ENCODE measurements around the gene EDIL3. TPM values are rescaled to one million over a fixed set of nuclear protein-coding genes. Genes with fewer than 3 reads are reported as not detected.

EDIL3 gene
- total and polyA plus RNA-seq, 2 of the 8 experiments (the other 6 are each of a cell fraction or from before 2014, with no cell fraction given): 14.7 to 47.2 TPM

DNA sequence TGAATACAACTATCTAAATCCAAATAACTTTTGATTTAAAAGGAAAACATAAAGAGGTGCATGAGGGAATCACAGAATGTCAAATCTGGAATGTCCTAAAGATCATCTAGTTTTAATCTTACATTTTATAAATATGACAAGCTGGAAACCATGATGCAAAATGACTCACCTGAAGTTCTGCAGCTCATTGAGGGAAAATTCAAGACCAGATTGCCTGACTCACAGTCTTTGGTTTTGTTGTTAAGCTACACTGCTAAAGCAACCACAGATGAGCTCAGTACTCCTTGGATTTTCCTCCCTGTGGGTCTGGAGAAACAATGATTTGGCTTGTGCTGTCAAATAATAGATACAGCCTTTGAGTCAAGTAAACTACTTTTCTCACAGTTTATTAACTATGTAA lies 19.1 kb upstream of the EDIL3 start:
- Histone ChIP-seq H3K36me3 (ENCODE audit: control insufficient read depth in 2 of 4, insufficient read depth in 4 of 4, low read length in 3 of 4) (no peaks in the 10 kb centered on the region), H3K9me3 (ENCODE audit: insufficient read depth in 2 of 2, low read depth in 1 of 2, low read length in 1 of 2) (no peaks in the 10 kb centered on the region), H4K5ac (ENCODE audit: insufficient read length, low read depth, low read length) (no peak overlapping the region), H3K27me3 (replicated peaks in 1 of 4; ENCODE audit: control insufficient read depth in 3 of 4, extremely low read depth in 1 of 4, insufficient read depth in 3 of 4, low read length in 3 of 4) (no peaks in the 10 kb centered on the region), H2AK5ac (ENCODE audit: low read depth, low read length) (no peak overlapping the region), H2BK120ac (replicated peaks; ENCODE audit: low read depth, low read length) (no peak overlapping the region), H2BK20ac (ENCODE audit: low read length) (no peak overlapping the region), H3K18ac (ENCODE audit: extremely low read depth, low read length) (no peak overlapping the region), H3K4me1 (replicated peaks in 1 of 4; ENCODE audit: control insufficient read depth in 3 of 4, insufficient read depth in 4 of 4, low read length in 3 of 4) (no peaks in the 10 kb centered on the region), H3K23me2 (ENCODE audit: low read depth, low read length) (no peaks in the 10 kb centered on the region), H3K23ac (ENCODE audit: insufficient read length) (no peak overlapping the region), H2BK5ac (ENCODE audit: low read depth, low read length) (no peak overlapping the region), H3K56ac (replicated peaks; ENCODE audit: insufficient read length, low read depth, low read length) (no peak overlapping the region), H4K20me1 (replicated peaks in 1 of 2; ENCODE audit: control insufficient read depth in 1 of 2, insufficient read depth in 2 of 2, low read length in 2 of 2) (no peaks in the 10 kb centered on the region), H3K79me2 (ENCODE audit: control insufficient read depth in 1 of 2, insufficient read depth in 2 of 2, low read length in 2 of 2) (no peaks in the 10 kb centered on the region), H3K27ac (ENCODE audit: low read depth, low read length) (no peak overlapping the region), H2BK15ac (ENCODE audit: low read length) (no peak overlapping the region), H4K91ac (replicated peaks; ENCODE audit: insufficient read length, low read length) (no peak overlapping the region), H3K4me3 (ENCODE audit: extremely low read depth in 1 of 4, insufficient read depth in 2 of 4, low read depth in 3 of 4, low read length in 4 of 4) (no peak overlapping the region), H3K14ac (ENCODE audit: insufficient read length) (no peak overlapping the region), H3K4me2 (ENCODE audit: insufficient read depth in 1 of 2, low read depth in 2 of 2, low read length in 2 of 2) (no peak overlapping the region), H2AFZ (ENCODE audit: low read length) (no peak overlapping the region), H4K8ac (ENCODE audit: extremely low read depth, insufficient read depth, low read length) (no peak overlapping the region), H3K4ac (replicated peaks; ENCODE audit: insufficient read length, low read depth, low read length) (no peak overlapping the region), H2BK12ac (ENCODE audit: low read depth, low read length) (no peak overlapping the region), H3K9ac (replicated peaks in 1 of 4; ENCODE audit: extremely low read depth in 1 of 4, low read depth in 3 of 4, low read length in 3 of 4) (no peak overlapping the region), H3K79me1 (ENCODE audit: low read depth, low read length) (no peaks in the 10 kb centered on the region)
- POLR2A ChIA-PET (ENCODE audit: partially characterized antibody): no interaction called here
- no peak for FAIRE-seq
- CTCF ChIA-PET (ENCODE audit: partially characterized antibody): no interaction called here
- DNase-seq (ENCODE audit: low read depth in 1 of 2, low spot score in 2 of 2): no peak
- TF ChIP-seq KDM5A (IDR thresholded peaks at IDR 0.05; ENCODE audit: low read length): no peak
- no peak for TF ChIP-seq E2F6 (IDR thresholded peaks at IDR 0.05)
- TF ChIP-seq CHD2 (IDR thresholded peaks at IDR 0.05; ENCODE audit: low read length): no peak
- TF ChIP-seq, protein P1, sequence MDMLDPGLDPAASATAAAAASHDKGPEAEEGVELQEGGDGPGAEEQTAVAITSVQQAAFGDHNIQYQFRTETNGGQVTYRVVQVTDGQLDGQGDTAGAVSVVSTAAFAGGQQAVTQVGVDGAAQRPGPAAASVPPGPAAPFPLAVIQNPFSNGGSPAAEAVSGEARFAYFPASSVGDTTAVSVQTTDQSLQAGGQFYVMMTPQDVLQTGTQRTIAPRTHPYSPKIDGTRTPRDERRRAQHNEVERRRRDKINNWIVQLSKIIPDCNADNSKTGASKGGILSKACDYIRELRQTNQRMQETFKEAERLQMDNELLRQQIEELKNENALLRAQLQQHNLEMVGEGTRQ (IDR thresholded peaks at IDR 0.05; ENCODE audit: low read length): no peak
- no peak for TF ChIP-seq ASH2L (IDR thresholded peaks at IDR 0.05; ENCODE audit: low read length)
- no peak for TF ChIP-seq ZNF274 (IDR thresholded peaks at IDR 0.05; ENCODE audit: borderline replicate concordance, extremely low read depth, low read length)
- TF ChIP-seq POU5F1 (IDR thresholded peaks at IDR 0.05; ENCODE audit: low read depth, low read length): no peak
- TF ChIP-seq CHD1 (IDR thresholded peaks at IDR 0.05; ENCODE audit: low read depth, low read length): no peak
- TF ChIP-seq, protein P2, sequence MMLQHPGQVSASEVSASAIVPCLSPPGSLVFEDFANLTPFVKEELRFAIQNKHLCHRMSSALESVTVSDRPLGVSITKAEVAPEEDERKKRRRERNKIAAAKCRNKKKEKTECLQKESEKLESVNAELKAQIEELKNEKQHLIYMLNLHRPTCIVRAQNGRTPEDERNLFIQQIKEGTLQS (IDR thresholded peaks at IDR 0.05; ENCODE audit: insufficient read depth, low read depth, low read length): no peak
- no peak for TF ChIP-seq PHF8 (conservative IDR thresholded peaks at IDR 0.05; ENCODE audit: low read depth, low read length)
- no peak for TF ChIP-seq RBBP5 (IDR thresholded peaks at IDR 0.05; ENCODE audit: borderline replicate concordance, low read depth, low read length)
- no peak for TF ChIP-seq RXRA (IDR thresholded peaks at IDR 0.05; ENCODE audit: insufficient read depth, low read depth, low read length)
- TF ChIP-seq SP1 (IDR thresholded peaks at IDR 0.05; ENCODE audit: low read depth, low read length): no peak
- TF ChIP-seq KDM4A (IDR thresholded peaks at IDR 0.05; ENCODE audit: low read depth, low read length, severe bottlenecking): no peak

Measured in H1 (cell line).